Activated naive CD4-positive, alpha-beta T cell treated with anti-CD3 and anti-CD28 coated beads, Interleukin-2, amount 50 U/mL, for 72 hours (primary cell): Measurements from ENCODE around the gene DPF3. TPM values are rescaled to one million over a fixed set of nuclear protein-coding genes. Genes with fewer than 3 reads are reported as not detected.

Experiments used
- ATAC-seq, 2 donors: fragments of 150-1000 bp; cut with Tn5 transposase; 2 replicates each; pipeline ENCODE4 v1.10.0; 2021; ENCODE audit warnings: mild to moderate bottlenecking in 2 of 2, moderate library complexity in 2 of 2
- DNase-seq, 2 donors: peaks; one replicate each; pipeline ENCODE4 v3.0.0; 2021 to 2022; ENCODE audit warnings: low spot score in 2 of 2
- H3K27ac Mint-ChIP-seq, 2 donors: one replicate each; pipeline ENCODE4 v1.8.0; 2022; ENCODE audit warnings: mild to moderate bottlenecking in 2 of 2, mixed read lengths in 2 of 2
- H3K36me3 Mint-ChIP-seq, 2 donors: one replicate each; pipeline ENCODE4 v1.8.0; 2022; ENCODE audit warnings: mixed read lengths in 2 of 2
- H3K9me3 Mint-ChIP-seq, 2 donors: one replicate each; pipeline ENCODE4 v1.8.0; 2022; ENCODE audit warnings: mixed read lengths in 2 of 2
- total RNA-seq, 2 donors: library from RNA; stranded (reverse); gene quantifications; one replicate each; pipeline ENCODE4 v1.2.3, GENCODE V29; 2022

DPF3 gene
- total RNA-seq, 2 donors from 2014 or later, result 0.29 TPM; not detected in 1

DNA sequence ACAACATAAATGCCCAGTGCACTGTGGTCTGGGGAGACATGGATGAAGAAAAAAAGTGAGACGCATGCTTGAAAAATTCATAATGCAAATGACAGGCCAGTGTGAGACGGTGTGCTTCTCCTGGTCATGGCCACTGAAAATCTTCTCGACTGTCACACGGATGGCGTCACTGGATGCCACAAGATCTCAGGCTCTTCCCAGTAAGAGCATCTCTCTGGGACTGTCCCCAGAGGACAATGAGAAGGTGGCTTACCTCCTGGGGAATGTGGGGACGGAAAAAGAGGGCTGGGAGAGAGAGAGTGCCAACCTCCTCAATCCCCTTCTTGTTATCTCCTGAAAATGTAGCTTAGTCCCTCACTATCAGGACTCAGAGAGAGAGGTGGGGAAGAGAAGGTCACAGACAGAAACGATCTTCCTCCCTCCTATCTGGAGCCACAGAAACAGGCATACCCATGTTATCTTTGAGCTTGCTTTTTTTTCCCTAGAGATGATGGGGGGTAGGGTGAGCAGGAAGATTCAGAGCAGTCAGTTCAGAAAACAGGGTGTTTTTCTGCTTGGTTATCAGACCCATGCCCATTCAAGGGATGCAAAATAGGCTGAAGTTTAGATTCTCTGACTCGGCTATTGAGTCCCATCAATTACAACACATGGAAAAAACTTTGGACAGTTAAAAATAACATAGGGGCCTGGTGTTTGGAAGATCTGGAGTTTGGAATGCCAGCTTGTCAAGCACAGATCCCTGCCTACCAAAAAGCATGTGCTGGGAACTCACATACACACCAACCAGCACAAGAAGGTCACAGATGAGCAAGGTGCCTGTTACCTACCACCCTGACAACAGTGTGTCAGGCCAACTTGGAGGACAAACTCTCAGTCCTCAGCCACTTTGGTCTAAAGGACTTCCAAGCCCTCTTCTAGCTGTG, 24.2 kb downstream of the DPF3 start:
- H3K36me3 Mint-ChIP-seq, result peaks cover 0 to 5% of the 10 kb centered on the region in 2 donors
- no peaks in the 10 kb centered on the region for H3K9me3 Mint-ChIP-seq
- DNase-seq (no peak), ATAC-seq (no peak)
- no peak overlapping the region for H3K27ac Mint-ChIP-seq

DNA sequence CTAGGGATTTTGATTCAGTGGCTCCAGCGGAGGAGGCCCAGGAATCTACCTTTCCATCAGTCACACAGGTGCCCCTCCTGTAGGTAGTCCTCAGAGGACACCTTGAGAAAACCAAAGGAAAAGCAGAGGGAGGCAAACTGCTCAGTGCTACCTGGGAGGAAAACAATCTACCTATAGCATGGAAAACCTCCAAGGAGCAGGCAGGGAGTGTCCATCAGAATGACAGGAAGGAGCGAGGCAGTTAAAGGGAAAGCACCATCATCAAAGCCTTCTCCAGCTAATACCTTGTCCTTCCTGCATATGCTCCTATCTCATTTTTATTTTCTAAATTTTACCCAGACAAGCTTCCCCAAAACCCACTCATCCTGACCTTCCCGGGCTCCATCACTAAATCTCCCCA, 25.4 kb downstream of the DPF3 start:
- Mint-ChIP-seq H3K27ac (no peak overlapping the region), H3K36me3 (peaks cover 0 to 5% of the 10 kb centered on the region in 2 donors), H3K9me3 (no peaks in the 10 kb centered on the region)
- ATAC-seq (no peak), DNase-seq (no peak)

DNA sequence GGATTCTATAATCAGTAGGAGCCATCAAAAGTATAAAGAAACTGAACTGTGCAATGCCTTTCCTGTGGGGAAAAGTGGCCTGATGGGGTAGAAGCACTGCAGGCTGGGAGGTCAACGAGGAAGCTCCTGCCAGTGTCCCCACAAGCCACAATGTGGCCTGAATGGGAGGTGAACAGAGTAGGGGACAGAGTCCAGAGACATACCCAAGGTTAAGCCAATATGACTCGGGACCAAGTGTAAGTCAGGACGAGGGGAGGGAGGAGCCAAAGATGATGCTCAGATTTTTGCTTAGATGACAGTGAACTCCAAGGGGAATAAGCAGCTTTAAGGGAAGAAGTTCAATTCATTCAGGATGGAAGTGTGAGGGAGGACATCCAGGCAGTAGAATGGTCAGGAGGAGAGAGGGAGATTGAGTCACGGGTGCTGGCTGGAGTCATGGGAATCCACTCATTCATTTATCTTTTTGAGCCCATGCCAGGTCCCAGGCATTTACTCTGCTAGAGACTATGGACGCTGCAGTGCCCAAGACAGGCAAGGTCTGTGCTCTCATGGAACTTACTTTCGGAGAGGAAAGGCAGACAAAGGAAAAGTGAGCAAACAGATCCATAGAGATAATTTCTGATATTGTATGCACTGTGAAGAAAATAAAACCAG, 29.1 kb downstream of the DPF3 start:
- peak overlapping the region in 1 of 2 donors; percentile 27 for H3K27ac Mint-ChIP-seq
- no peaks in the 10 kb centered on the region for H3K9me3 Mint-ChIP-seq

DNA sequence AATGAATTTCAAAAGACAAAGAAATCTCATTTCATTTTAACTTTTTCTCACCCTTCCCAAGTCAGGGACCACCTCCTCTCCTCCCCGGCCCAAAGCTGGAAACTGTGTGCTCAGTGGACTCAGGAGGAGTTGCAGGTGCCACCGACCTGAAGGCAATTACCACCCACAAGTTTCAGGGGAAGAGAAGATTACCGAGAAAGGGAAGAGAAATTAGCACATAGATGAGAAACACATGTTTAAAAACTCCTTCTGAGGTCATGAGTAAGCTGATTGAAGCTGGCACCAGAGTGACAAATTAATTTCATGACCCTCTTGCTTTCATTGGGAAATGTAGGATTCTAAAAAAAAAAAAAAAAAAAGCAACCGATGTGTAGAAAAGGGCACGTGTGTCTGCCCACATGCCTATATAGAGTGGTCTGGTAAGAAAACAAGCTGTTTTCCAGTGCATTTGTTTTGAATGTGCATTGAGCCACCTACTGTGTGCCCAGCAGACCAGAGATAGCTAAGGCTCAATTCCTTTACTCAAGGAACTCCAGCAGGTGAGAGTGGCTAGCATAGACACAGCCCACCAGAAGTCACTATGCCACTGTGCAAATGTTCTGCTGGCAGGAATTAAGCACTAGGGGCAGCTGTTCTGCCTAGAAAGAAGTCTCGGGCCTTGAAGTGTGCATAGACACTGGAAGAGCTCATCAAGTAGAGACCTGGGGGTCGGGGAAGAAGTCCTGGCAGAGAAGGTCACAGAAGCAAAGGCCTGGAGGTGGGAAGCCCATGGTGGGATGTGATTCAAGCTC, 30.5 kb downstream of the DPF3 start:
- ATAC-seq (no peak), DNase-seq (no peak)
- Mint-ChIP-seq H3K36me3 (no peaks in the 10 kb centered on the region), H3K9me3 (no peaks in the 10 kb centered on the region), H3K27ac (peak overlapping the region in 1 of 2 donors; percentile 46)

More for the DNA sequence above, 29.1 kb downstream of the DPF3 start:
- ATAC-seq, result no peak
- H3K36me3 Mint-ChIP-seq, result no peaks in the 10 kb centered on the region
- no peak for DNase-seq

DNA sequence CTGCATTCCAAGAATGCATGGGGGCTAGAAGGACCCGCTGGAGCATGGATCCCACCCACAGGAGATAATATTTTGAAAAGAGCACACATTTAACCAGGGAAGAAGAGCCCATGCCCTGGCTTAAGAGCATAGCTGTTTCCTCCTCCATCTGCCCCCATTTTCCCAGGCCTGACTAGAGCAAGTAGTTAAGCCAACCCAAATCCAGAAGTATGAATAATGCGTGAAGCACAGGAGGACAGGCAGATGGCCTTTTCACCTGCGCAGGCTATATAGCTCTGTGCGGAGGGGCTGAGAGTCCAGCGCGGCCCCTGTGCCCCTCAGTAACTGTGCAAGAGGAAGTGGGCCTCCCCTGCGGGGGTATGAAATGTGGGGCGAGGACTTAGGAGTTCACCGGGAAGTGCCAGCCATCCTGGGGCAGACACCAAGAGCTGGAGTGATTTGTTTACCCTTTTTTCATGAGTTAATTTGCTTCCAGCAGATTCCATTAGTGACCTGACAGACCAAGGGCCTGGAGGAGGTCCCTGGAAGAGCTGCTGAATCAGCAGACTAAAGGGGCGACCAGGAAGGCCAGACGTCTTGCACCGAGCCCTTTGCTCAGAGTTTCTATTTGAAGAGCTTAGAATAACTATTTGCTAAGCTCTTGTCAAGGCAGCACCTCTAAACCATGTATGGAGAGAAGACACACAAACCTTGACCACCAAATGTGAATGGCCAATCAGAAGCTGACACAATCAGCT, 37.2 kb downstream of the DPF3 start:
- Mint-ChIP-seq H3K9me3 (no peaks in the 10 kb centered on the region), H3K27ac (no peak overlapping the region), H3K36me3 (no peaks in the 10 kb centered on the region)
- ATAC-seq (no peak), DNase-seq (no peak)

DNA sequence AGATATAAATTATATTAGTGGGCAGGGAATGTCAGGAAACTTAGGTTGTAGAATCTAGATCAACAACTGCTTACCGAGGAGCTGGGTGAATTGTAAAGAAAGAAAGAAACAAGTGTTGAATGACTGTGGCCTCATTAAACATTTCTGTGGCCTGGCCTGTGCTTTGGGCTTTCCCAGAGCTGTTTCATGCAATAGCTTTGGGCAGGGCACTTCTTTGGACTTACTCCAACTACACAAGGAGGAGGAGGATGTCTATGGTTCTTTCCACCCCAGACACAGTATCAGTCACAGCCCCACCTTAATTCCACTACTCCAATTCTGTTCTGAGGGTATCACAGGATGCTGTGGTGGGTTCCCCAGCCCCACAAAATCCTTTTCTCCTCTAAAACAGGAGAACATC, 38.0 kb downstream of the DPF3 start:
- no peaks in the 10 kb centered on the region for H3K9me3 Mint-ChIP-seq
- DNase-seq, result no peak
- no peak for ATAC-seq
- no peak overlapping the region for H3K27ac Mint-ChIP-seq
- no peaks in the 10 kb centered on the region for H3K36me3 Mint-ChIP-seq

DNA sequence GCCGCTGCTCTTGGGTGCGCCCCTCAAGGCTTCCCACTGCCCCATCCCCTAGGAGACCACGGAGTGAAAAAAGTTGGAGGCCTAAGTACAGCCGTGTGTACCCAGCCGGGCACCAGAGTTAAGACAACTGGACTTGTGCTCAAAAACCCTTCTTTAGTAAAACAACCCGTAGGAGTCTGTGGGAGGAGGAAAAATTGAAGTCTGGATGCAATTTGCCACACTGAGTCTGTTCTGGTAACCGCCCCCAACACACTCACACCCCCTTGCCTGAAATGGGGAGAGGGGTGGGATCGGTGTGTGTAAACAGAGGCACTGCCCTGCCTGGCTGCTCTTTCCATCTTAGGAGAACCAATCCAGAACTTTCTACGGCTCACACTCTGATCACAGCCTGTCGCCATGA, 41.7 kb downstream of the DPF3 start:
- no peak for DNase-seq
- H3K9me3 Mint-ChIP-seq, result no peaks in the 10 kb centered on the region
- ATAC-seq, result no peak
- H3K36me3 Mint-ChIP-seq, result no peaks in the 10 kb centered on the region
- no peak overlapping the region for H3K27ac Mint-ChIP-seq

DNA sequence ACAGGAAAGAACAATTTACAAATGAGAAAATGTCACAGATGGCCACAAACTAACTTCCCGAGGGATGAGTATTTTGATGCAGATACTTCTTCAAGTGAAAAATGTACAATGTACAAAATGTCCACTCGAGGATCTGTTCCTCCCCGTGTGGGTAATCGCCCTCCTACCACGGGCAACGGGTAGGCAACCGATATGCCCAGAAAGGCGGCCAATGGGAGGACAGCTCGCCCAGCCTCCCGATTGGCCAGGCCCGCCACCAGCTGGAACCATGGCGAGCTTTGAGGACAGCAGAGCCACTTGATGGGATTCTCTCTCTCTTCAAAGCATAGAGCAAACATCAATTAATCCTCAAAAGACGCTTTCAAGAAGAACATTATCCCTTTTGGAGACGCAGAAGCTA, 42.3 kb downstream of the DPF3 start:
- Mint-ChIP-seq H3K9me3 (no peaks in the 10 kb centered on the region), H3K36me3 (no peaks in the 10 kb centered on the region), H3K27ac (no peak overlapping the region)
- ATAC-seq (no peak), DNase-seq (no peak)

DNA sequence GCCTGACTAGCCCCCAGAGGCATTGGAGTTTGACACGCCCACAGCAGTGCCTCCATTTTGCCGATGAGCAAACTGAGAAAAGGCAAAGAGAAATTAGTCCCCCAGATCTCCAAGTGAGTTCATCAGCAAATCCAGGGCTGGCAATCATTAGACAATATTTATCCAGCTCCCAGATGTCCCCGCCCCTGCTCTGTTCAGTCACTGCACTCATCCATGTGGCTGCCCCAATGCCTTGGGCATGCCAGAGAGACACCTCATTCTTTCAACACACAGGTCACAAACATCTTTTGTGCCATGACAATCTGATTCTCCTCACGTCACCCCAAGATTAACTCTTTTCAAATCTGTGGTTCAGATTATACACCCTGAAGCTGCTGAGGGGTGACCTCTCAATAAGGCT, 43.5 kb downstream of the DPF3 start:
- no peaks in the 10 kb centered on the region for H3K36me3 Mint-ChIP-seq
- H3K9me3 Mint-ChIP-seq, result no peaks in the 10 kb centered on the region
- DNase-seq (no peak), ATAC-seq (no peak)
- no peak overlapping the region for H3K27ac Mint-ChIP-seq

DNA sequence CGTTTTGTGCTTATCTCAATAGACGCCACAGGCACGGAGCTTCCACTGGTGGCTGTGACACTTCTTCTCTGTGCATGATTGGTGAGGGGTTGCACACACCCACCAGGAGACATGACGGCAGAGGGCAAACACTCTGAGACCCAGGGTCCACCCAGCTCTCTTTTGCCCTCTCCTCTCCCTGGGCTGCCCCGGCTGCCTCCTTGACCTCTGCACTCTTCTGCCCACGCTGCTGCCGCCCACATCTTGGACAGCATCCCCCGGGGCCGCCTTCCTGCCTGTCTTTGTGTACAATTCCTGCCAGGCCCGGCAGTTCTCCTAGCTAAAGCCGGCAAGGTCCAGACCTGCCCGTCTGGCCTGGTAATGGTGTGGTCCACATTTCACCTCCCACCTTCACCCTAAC, 44.7 kb downstream of the DPF3 start:
- ATAC-seq, result no peak
- Mint-ChIP-seq H3K27ac (no peak overlapping the region), H3K36me3 (no peaks in the 10 kb centered on the region), H3K9me3 (no peaks in the 10 kb centered on the region)
- DNase-seq, result no peak

DNA sequence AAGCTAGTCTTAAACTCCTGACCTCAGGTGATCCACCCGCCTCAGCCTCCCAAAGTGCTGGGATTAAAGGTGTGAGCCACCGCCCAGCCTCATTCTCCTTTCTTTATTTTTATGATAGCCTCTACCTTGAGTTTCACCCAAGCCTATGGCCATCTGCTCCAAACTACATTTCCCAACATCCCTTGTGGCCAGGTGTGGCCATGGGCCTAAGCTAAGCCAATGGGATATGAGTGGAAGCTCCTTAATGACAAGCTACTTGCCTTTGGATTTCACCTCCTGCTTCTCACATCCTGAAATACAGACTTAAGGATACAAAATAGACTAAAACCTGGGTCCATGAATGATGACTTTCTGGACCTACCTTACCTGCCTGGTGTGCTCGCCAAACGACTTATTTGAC, 46.2 kb downstream of the DPF3 start:
- DNase-seq (no peak), ATAC-seq (no peak)
- no peaks in the 10 kb centered on the region for H3K36me3 Mint-ChIP-seq
- no peaks in the 10 kb centered on the region for H3K9me3 Mint-ChIP-seq
- H3K27ac Mint-ChIP-seq, result peak overlapping the region in 1 of 2 donors; percentile 66

DNA sequence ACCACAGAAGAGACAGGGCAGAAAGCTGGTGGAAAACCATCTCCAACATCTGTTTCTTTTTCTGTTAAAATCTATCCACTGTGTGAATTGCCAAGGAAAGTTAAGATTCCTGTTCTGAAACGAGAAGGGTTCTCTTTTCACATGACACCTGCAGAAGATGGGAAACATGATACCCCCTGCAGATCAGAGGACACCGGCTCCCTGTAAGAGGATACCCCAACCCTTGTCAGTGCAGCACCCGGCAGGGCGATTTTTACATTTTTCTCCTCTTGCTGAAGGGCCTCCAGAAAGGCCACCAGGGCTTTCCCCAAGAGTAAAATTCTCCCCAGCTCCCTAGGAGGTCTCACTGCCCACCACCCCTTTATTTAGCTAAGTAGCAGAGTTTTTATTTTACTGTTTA, 48.2 kb downstream of the DPF3 start:
- Mint-ChIP-seq H3K36me3 (no peaks in the 10 kb centered on the region), H3K9me3 (no peaks in the 10 kb centered on the region), H3K27ac (no peak overlapping the region)
- DNase-seq (no peak), ATAC-seq (no peak)

DNA sequence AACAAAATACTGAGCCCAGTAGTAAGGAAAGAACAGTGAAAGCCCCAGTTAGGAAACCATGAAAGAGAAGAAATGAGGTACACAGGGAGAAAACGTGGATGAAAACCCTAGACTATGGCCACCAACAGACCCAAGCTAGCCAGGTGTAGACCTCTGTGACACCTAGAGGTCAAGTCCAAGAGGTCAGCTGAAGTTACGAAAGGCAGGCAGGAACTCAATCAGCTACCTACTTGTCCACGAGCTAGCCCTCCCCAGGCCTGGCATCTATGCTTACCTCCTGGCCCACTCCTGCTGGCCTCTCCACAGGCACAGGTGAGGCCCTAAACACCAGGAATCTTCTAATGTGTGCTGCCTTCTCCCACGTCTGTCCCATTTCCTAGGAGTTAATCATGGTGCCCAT, 48.7 kb downstream of the DPF3 start:
- Mint-ChIP-seq H3K36me3 (no peaks in the 10 kb centered on the region), H3K27ac (no peak overlapping the region), H3K9me3 (no peaks in the 10 kb centered on the region)
- DNase-seq (no peak), ATAC-seq (no peak)

DNA sequence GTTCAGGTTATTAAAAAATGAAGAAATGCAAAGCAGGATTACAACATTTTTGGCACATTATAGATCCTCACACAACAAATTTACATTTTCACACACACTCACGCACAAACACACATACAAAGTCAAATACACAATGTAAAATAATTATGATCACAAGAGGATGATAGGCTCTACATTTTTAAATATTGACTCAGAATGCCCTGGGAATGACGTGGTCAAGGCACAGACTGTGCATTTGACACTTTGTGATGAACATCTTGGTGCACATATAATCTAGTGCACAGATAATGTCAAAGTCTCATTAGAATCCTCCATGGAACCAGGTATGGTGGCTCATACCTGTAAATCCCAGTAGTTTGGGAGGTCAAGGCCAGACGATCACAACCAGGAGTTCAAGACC, 49.4 kb downstream of the DPF3 start:
- Mint-ChIP-seq H3K27ac (no peak overlapping the region), H3K9me3 (no peaks in the 10 kb centered on the region), H3K36me3 (no peaks in the 10 kb centered on the region)
- DNase-seq (no peak), ATAC-seq (no peak)

DNA sequence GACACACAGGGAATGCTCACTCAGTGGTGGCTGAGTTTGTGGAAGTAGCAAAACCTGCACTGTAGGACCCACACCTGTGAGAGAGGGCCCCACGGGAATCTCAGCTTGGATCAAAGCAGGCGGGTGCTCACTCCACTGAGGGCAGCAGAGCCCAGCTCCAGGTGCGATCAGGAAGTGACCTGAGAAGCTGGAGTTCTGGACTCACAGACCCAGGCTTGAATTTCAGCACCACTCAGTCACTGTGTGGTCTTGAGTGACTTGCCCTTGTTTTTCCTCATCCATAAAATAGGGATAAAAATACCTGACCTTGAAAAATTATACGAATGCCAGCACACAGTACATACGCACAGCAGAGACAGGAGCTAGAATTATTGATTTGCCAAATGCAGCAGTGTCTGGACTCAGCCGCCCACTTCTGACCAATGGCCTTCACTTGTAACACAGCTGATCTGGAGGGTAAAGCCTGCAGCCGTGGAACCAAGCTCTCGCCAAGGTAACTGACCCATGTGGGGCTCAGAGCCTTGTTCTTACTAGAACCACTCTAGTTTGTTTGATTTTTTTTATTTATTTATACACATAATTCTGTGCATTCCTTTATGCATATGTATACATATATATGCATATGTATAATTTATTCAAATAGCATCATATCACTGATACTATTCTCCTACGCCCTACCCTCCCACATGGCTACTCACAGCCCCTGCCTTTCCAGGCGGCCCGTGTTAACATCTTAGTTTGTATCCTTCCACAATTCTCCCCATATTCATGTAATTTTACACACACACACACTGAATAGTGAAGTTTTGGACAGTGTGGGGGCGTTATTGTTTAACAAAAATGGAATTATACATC, 53.9 kb downstream of the DPF3 start:
- H3K9me3 Mint-ChIP-seq, result no peaks in the 10 kb centered on the region
- DNase-seq (no peak), ATAC-seq (no peak)
- no peak overlapping the region for H3K27ac Mint-ChIP-seq
- H3K36me3 Mint-ChIP-seq, result no peaks in the 10 kb centered on the region

DNA sequence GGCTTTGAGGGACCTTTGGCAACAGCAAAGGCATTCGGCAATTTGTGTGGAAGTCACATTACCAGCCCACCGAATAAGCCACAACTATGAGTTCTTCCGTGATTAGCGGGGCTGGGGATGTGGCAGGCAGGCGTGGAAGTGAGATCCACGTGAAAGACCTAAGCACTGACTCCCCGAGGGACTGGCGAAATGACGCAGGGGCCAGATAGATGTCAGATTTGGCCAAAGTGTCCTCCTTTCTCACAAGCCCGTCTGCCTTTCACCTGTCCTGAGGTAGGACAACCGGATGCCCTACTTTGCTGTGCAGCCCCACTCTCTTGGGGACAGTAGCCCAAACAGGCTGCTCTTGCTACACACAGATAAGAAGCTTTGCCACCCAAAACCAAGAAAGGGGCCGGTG, 54.5 kb downstream of the DPF3 start:
- no peak for ATAC-seq
- H3K36me3 Mint-ChIP-seq, result no peaks in the 10 kb centered on the region

More for the DNA sequence above, 54.5 kb downstream of the DPF3 start:
- no peaks in the 10 kb centered on the region for H3K9me3 Mint-ChIP-seq
- DNase-seq, result no peak
- no peak overlapping the region for H3K27ac Mint-ChIP-seq
